H1 (cell line): ENCODE measurements around the gene C1orf174. TPM values are rescaled to one million over a fixed set of nuclear protein-coding genes. Genes with fewer than 3 reads are reported as not detected.

ENCODE experiments used
- KDM4A ChIP-seq: IDR thresholded peaks from one replicate; pipeline ENCODE4 v1.7.1; 2012; ENCODE audit warnings: low read depth, mild to moderate bottlenecking, moderate library complexity, low read length, inconsistent platforms; ENCODE audit not compliant: severe bottlenecking
- POLR2A ChIP-seq, 2 experiments: IDR thresholded peaks; 1 replicate in 1 of 2; 2 replicates in 1 of 2; pipeline ENCODE4 v1.6.1; 2011; ENCODE audit warnings: low read depth in 2 of 2, low read length in 2 of 2, mild to moderate bottlenecking in 2 of 2; ENCODE audit errors: control extremely low read depth in 1 of 2
- RBBP5 ChIP-seq: IDR thresholded peaks from 2 replicates; pipeline ENCODE4 v1.7.1; 2012; ENCODE audit warnings: low read depth, mild to moderate bottlenecking, inconsistent platforms, low read length, moderate library complexity, borderline replicate concordance
- RFX5 ChIP-seq: IDR thresholded peaks from 2 replicates; pipeline ENCODE4 v1.6.1; 2011; ENCODE audit warnings: low read depth, low read length, improper control_type of control experiment, borderline replicate concordance
- SP1 ChIP-seq: IDR thresholded peaks from 2 replicates; pipeline ENCODE4 v1.6.1; 2011; ENCODE audit warnings: low read depth, low read length
- polyA plus RNA-seq, 7 experiments: library from polyadenylated mRNA; depleted of rRNA in 3 of 7; stranded (reverse) in 5 of 7; unstranded in 2 of 7; fragments of >200 nt in 5 of 7; fragments of 200-250 nt in 2 of 7; gene quantifications; 1 replicate in 5 of 7; 2 replicates in 1 of 7; 4 replicates in 1 of 7; pipeline versions ENCODE4 v1.2.1 to v1.2.3, GENCODE V29; 2011 to 2013; ENCODE audit warnings: missing spikeins in 2 of 7, mixed read lengths in 2 of 7
- total RNA-seq: library from RNA; stranded (reverse); fragmentation: NEBNext Ultra II Directional; extraction: Animal tissue kit (Norgen Biotek cat#: 25700); gene quantifications from 2 replicates; pipeline ENCODE4 v1.2.1, GENCODE V29; 2021
- TF ChIP-seq, protein P1 (sequence below): fragments of 300-600 bp; sonication (generic); IDR thresholded peaks from 2 replicates; pipeline ENCODE4 v1.7.1; 2012; ENCODE audit warnings: low read length, moderate library complexity, mild to moderate bottlenecking, inconsistent platforms; ENCODE audit not compliant: insufficient replicate concordance
- TF ChIP-seq, protein P2 (sequence below): IDR thresholded peaks from 2 replicates; pipeline ENCODE4 v1.6.1; 2012; ENCODE audit warnings: inconsistent platforms

Gene C1orf174
- total and polyA plus RNA-seq, 2 of the 8 experiments (the other 6 are each of a cell fraction or from before 2014, with no cell fraction given) = 28.4 to 32.4 TPM

DNA sequence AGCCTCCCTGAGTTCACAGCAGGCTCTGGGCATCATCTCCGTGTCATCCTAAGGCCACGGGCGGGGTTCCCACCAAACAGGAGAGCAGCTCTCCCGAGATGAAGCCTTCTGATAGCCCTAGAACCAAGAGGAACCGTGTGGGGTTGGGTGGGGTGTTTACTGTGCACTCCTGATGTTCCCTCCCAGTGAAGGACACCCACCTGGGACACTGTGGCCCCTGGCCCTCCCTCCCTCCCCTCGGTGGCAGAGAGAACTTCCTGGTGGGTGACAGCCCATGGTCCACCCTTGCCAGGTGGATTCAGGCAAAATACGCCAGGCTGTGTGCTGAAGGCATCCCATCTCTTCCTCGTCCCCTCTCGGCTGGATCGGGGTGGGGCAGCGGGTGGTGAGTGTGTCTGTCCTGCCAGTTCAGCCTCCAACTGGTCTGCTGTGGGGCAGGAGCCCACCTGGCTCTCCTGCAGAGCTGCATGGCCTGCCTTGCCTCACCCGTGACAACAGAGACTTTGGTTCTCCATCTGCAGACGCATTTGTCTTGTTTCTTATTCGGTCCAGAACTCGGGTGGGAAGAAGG is 15.6 kb upstream of the C1orf174 start (continued):
- TF ChIP-seq, protein P1, sequence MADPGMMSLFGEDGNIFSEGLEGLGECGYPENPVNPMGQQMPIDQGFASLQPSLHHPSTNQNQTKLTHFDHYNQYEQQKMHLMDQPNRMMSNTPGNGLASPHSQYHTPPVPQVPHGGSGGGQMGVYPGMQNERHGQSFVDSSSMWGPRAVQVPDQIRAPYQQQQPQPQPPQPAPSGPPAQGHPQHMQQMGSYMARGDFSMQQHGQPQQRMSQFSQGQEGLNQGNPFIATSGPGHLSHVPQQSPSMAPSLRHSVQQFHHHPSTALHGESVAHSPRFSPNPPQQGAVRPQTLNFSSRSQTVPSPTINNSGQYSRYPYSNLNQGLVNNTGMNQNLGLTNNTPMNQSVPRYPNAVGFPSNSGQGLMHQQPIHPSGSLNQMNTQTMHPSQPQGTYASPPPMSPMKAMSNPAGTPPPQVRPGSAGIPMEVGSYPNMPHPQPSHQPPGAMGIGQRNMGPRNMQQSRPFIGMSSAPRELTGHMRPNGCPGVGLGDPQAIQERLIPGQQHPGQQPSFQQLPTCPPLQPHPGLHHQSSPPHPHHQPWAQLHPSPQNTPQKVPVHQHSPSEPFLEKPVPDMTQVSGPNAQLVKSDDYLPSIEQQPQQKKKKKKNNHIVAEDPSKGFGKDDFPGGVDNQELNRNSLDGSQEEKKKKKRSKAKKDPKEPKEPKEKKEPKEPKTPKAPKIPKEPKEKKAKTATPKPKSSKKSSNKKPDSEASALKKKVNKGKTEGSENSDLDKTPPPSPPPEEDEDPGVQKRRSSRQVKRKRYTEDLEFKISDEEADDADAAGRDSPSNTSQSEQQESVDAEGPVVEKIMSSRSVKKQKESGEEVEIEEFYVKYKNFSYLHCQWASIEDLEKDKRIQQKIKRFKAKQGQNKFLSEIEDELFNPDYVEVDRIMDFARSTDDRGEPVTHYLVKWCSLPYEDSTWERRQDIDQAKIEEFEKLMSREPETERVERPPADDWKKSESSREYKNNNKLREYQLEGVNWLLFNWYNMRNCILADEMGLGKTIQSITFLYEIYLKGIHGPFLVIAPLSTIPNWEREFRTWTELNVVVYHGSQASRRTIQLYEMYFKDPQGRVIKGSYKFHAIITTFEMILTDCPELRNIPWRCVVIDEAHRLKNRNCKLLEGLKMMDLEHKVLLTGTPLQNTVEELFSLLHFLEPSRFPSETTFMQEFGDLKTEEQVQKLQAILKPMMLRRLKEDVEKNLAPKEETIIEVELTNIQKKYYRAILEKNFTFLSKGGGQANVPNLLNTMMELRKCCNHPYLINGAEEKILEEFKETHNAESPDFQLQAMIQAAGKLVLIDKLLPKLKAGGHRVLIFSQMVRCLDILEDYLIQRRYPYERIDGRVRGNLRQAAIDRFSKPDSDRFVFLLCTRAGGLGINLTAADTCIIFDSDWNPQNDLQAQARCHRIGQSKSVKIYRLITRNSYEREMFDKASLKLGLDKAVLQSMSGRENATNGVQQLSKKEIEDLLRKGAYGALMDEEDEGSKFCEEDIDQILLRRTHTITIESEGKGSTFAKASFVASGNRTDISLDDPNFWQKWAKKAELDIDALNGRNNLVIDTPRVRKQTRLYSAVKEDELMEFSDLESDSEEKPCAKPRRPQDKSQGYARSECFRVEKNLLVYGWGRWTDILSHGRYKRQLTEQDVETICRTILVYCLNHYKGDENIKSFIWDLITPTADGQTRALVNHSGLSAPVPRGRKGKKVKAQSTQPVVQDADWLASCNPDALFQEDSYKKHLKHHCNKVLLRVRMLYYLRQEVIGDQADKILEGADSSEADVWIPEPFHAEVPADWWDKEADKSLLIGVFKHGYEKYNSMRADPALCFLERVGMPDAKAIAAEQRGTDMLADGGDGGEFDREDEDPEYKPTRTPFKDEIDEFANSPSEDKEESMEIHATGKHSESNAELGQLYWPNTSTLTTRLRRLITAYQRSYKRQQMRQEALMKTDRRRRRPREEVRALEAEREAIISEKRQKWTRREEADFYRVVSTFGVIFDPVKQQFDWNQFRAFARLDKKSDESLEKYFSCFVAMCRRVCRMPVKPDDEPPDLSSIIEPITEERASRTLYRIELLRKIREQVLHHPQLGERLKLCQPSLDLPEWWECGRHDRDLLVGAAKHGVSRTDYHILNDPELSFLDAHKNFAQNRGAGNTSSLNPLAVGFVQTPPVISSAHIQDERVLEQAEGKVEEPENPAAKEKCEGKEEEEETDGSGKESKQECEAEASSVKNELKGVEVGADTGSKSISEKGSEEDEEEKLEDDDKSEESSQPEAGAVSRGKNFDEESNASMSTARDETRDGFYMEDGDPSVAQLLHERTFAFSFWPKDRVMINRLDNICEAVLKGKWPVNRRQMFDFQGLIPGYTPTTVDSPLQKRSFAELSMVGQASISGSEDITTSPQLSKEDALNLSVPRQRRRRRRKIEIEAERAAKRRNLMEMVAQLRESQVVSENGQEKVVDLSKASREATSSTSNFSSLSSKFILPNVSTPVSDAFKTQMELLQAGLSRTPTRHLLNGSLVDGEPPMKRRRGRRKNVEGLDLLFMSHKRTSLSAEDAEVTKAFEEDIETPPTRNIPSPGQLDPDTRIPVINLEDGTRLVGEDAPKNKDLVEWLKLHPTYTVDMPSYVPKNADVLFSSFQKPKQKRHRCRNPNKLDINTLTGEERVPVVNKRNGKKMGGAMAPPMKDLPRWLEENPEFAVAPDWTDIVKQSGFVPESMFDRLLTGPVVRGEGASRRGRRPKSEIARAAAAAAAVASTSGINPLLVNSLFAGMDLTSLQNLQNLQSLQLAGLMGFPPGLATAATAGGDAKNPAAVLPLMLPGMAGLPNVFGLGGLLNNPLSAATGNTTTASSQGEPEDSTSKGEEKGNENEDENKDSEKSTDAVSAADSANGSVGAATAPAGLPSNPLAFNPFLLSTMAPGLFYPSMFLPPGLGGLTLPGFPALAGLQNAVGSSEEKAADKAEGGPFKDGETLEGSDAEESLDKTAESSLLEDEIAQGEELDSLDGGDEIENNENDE = no peak
- TF ChIP-seq KDM4A (no peak), SP1 (no peak), RFX5 (no peak), POLR2A (IDR thresholded peaks at IDR 0.05; ENCODE audit: control extremely low read depth in 1 of 2, low read depth in 2 of 2, low read length in 2 of 2) (no peak), RBBP5 (no peak)
- TF ChIP-seq, protein P2, sequence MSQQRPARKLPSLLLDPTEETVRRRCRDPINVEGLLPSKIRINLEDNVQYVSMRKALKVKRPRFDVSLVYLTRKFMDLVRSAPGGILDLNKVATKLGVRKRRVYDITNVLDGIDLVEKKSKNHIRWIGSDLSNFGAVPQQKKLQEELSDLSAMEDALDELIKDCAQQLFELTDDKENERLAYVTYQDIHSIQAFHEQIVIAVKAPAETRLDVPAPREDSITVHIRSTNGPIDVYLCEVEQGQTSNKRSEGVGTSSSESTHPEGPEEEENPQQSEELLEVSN = no peak
